ENCODE measurements around the gene RCOR1.
"Not testable (repeated sequence)": the region's sequence is repeated elsewhere in the genome, so short reads cannot be mapped to it uniquely, and the experiment has no call there.

Gene RCOR1

DNA sequence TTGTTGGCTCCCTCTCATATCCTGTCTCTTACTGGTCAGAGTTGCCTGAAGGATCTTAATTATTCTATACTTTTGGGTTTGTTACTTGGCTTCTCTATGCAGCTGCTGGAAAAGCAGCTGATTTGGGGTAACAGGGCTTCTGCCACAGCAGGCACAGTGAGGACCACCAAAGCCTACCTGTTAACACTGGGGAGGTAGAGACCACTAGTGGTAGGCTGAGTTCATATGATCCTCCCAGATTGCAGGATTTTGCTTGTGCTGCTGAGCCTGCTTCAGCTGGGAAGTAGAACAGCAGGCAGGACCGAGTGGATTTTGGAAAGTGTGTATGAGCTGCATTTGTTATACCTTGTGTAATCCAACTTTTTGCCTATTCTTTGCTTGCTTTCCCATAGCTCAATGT, 34.1 kb downstream of the RCOR1 start:
- no peak for TF ChIP-seq ZFX (IDR thresholded peaks at IDR 0.05; ENCODE audit: borderline replicate concordance)
- TF ChIP-seq, protein P1, sequence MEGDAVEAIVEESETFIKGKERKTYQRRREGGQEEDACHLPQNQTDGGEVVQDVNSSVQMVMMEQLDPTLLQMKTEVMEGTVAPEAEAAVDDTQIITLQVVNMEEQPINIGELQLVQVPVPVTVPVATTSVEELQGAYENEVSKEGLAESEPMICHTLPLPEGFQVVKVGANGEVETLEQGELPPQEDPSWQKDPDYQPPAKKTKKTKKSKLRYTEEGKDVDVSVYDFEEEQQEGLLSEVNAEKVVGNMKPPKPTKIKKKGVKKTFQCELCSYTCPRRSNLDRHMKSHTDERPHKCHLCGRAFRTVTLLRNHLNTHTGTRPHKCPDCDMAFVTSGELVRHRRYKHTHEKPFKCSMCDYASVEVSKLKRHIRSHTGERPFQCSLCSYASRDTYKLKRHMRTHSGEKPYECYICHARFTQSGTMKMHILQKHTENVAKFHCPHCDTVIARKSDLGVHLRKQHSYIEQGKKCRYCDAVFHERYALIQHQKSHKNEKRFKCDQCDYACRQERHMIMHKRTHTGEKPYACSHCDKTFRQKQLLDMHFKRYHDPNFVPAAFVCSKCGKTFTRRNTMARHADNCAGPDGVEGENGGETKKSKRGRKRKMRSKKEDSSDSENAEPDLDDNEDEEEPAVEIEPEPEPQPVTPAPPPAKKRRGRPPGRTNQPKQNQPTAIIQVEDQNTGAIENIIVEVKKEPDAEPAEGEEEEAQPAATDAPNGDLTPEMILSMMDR (IDR thresholded peaks at IDR 0.05), result no peak
- no peak overlapping the region for H3K27ac ChIP-seq

DNA sequence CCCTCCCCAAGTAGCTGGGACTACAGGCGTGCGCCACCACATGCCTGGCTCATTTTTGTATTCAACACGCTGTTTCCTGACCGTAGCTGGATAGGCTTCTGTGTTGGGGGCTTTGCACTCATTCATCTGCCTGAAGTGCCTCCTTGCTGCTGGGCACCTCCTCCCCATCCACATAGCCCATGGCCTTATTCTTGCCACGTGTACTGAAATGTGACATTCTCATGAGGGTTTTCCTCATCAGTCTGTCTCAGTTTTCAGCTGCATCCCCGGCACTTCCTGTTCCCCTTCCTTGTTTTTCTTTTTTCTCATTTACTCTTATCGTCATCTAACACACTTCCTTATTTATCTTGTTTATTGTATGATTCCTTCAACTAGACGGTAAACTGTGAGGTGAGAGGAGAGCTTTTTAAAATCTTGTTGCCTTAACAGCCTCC, 36.6 kb downstream of the RCOR1 start:
- TF ChIP-seq, protein P1 (IDR thresholded peaks at IDR 0.05), result no peak
- TF ChIP-seq ZFX (IDR thresholded peaks at IDR 0.05; ENCODE audit: borderline replicate concordance), result no peak

DNA sequence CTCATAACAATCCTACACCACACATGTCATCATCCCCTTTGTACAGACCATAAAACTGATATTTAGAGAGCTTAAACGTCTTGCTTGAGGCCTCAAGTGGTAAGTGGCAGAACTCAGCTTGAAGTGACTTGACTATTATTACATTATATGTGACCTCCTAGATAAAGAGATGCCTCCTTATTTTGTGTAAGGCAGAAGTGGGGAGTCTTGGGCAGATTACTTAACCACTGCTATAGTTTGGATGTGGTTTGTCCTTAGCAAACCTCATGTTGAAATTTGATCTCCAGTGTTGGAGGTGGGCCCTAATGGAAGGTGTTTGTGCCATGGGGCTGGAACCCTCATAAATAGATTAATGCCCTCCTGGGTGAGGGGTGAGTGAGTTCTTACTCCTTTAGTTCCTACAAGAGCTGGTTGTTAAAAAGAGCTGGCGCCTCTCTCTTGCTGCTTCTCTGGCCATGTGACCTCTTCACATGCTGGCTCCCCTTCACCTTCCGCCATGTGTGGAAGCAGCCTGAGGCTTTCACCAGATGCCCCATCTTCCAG, 37.4 kb downstream of the RCOR1 start:
- peak overlapping the region; percentile 54 for H3K27ac ChIP-seq

More for the DNA sequence above, 36.6 kb downstream of the RCOR1 start:
- peak overlapping the region; percentile 54 for H3K27ac ChIP-seq

DNA sequence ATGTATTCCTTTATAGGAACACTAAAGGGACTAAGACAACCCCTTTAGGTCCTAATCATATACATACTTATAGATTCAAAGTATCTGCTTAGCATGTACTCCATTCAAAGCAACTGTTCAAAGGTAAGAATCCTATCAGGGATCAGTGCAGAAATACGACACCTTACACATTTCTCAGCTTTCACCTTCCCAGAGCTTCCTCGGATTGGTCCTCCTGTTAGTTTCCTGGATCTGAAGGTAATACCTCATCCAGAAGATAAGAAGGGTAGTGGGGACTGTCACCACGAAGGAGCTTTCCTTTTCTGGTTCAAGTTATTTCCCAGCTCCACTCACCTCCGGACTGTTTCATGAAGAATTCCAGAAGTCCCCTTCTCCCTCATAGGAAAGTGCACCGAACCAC, 38.0 kb downstream of the RCOR1 start:
- TF ChIP-seq, protein P1 (IDR thresholded peaks at IDR 0.05), result no peak
- TF ChIP-seq ZFX (IDR thresholded peaks at IDR 0.05; ENCODE audit: borderline replicate concordance), result no peak
- peak overlapping the region; percentile 54 for H3K27ac ChIP-seq

More for the DNA sequence above, 37.4 kb downstream of the RCOR1 start:
- TF ChIP-seq, protein P1 (IDR thresholded peaks at IDR 0.05), result no peak
- TF ChIP-seq ZFX (IDR thresholded peaks at IDR 0.05; ENCODE audit: borderline replicate concordance), result no peak

DNA sequence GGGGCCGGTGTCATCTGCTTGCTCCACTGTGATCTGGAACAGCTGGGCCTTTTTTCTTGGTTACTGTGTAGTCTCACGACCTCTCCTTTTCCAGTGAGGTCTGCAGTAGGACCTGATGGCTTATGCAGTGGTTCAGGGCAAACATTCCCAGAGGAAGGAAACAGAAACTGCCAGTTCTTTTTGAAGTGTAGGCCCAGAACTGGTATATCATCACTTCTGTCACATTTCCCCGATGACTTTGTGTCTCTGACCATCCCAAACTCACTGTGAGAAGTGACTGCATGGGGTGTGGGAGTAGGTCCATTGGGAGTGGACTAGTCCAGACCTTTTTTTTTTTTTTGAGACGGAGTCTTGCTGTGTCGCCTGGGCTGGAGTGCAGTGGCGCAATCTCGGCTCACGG, 38.4 kb downstream of the RCOR1 start:
- no peak for TF ChIP-seq ZFX (IDR thresholded peaks at IDR 0.05; ENCODE audit: borderline replicate concordance)
- TF ChIP-seq, protein P1 (IDR thresholded peaks at IDR 0.05), result no peak
- H3K27ac ChIP-seq, result peak overlapping the region; percentile 54

DNA sequence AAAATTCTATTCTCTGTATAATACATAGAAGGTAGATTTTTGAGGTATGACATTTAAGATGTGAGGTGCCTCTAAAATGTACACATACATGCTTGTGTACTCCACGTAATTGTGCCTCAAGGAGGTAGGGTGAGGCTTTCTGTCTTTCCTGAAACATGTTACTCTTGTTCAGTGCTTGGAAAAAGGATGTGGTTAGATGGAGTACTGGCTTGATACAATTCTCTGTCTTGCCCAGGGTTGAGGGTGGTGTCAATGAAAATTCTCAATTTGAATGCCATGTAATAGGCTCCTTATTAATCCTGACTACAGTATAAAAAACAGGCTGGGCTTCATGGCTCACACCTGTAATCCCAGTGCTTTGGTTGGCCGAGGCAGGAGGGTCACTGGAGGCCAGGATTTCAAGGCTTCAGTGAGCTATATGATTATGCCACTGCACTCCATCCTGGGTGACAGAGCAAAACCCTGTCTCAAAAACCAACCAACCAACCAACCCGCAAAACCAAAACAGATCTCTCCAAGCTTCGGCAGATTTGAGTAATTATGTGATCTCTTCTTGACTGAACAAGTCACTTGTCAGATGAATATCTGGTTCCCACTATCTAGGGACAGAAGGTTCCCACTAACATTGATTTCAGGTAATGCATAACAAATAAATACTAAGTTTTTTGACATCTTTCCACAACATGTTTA, 41.6 kb downstream of the RCOR1 start:
- no peak for TF ChIP-seq ZFX (IDR thresholded peaks at IDR 0.05; ENCODE audit: borderline replicate concordance)
- TF ChIP-seq, protein P1 (IDR thresholded peaks at IDR 0.05), result no peak
- H3K27ac ChIP-seq, result no peak overlapping the region

DNA sequence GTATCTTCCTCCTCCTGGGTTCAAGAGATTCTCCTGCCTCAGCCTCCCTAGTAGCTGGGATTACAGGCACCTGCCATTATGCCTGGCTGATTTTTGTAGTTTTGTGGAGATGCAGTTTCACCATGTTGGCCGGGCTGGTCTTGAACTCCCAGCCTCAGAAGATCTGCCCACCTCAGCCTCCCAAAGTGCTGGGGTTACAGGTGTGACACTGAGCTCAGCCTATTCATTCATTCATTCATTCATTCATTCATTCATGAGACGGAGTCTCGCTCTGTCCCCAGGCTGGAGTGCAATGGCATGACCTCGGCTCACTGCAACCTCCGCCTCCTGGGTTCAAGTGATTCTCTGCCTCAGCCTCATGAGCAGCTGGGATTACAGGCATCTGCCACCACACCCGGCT, 47.2 kb downstream of the RCOR1 start:
- H3K27ac ChIP-seq, result not testable (repeated sequence)
